ENCODE measurements around the gene ATP2B3.
A peak's percentile ranks its signal among the peaks of the same experiment; 100 is the strongest.

The ATP2B3 gene

DNA sequence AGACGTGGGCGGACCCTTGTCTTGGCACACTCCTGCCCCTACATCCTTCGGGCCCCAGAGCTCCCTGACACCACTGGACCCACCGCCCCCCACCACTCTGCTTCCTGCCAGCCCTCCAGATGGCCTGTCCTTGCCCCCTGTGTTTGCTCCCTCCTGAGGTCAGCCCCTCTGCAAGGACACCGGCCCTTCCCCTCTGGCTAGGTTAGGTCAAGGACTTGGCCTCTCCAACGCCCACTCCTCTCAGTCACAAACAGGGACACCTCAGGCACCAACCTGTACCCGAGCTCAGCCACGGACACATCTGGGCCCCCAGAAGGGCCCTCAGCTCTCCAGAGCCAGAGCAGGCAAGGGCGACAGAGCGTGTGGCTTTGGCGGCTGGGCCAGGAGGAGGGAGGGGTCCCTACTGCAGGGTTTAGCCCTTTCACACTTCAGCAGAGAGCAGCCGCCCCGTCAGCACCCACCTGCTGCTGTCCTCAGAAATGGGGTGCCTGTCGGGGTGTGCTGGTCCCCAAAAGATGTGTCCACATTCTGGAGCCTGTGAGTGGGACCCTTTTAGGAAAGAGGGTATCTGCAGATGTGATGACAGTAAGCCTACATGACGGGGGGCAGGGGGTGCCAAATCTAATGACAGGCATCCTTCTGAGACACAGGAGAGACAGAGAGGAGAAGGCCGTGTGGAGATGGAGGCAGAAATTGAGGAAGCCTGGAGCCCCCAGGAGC is 106.0 kb downstream of the ATP2B3 start:
- DNase-seq: no peak

DNA sequence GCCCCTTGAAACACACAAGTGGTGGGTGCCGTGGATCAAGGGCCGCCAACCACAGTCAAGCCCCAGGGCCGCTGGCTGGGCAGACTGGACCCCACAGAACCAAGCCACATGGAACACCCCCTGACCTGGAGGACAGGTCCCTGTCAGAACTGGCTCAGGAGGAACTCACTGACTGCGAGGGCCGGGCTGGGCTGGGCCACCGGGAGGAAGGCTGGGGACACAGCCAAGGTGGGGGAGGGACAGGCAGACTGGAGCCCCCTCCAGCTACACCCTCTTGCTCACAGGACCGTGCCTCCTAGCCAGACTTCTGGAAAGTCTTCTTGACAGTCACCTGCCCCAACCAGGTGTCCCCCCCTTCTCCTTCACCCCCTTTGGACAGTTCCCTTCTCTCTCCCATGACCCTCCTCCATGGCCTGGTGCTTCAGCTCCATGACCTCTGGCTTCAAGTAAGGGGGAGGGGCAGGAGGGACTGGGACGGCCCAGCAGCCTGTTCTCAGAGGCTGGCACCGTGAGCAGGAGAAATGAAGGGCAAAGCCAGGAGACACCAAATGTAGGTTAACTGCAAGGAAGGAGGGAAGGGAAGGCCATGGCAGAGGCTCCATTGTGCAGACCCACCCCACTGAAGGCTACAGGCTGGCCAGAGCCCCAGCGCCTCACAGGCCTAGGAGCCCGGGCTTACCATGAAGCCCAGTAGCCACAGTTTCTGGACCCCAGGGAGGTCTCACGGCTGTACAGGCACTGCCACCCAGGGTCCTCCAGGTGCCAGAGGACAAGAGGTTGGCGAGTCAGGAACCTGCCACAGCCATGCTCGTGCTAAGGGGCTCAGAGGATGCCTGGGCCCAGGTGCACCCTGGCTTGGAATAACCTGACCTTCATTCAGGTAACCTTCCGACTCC is 107.0 kb downstream of the ATP2B3 start:
- no peak for DNase-seq

DNA sequence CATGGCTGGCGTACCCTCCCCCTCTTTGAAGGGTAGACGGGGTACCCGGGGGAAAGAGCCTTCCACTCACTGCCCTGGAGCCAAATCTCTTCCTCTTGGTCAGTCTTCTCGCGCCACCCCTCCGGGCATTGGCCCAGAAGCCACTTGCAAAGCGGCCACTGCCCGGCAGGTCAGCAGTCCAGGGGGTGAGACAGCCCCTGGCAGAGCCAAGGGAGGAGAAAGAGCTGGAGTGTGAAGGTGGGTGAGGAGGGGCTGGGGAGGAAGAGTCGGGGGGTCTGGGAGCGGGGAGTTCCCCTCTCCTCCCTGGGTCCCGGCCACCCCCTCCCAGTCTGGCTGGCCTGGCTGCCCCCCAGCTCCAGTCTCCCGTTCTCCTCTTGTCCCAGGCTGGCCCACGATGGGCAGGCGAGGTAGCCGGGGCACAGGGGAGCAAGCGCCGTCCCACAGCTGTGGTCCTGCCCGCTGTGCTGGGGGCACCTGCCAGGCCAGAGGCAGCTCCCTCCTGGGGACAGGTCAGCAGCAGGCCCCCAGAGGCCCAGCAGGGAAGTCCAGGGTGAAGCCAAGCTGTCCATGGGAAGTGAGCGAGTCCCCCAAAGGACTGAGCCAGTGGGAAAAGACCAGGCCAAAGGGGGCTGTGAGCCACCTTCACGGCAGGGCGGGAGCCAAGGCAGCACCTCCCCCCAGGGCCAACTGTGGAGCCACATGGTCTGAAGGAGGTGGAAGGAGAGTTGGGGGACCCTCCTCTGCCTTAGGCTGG is 108.0 kb downstream of the ATP2B3 start:
- DNase-seq: no peak

DNA sequence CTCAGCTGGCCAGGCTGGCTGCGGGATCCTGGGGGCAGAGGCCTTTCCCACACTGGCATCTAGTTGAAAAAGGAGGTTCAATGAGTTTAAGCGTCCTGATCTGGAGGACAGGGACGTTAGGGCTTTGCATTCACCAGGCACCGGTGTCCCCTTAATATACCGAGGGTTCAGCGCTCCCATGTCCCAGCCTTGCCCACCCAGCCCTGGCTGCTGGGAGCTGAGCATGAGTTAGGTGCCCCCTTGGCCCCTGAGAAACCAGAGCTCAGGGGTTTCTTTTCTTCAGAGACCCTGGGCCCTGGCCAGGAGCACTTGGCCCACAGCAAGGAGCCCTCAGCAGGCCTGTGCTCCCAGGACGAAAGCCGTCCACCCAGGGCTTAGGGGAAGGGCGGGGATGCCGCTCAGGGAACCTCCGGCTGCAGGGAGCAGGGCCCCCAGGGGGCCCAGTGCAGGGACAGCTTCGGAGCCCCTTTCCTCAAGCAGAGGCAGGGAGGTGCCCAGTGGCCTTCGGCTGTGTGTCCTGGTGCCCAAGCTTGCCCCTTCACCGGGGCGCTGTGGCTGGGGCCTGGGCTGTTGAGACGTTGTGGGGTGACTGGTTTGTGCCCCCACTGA is 108.7 kb downstream of the ATP2B3 start:
- no peak for DNase-seq

DNA sequence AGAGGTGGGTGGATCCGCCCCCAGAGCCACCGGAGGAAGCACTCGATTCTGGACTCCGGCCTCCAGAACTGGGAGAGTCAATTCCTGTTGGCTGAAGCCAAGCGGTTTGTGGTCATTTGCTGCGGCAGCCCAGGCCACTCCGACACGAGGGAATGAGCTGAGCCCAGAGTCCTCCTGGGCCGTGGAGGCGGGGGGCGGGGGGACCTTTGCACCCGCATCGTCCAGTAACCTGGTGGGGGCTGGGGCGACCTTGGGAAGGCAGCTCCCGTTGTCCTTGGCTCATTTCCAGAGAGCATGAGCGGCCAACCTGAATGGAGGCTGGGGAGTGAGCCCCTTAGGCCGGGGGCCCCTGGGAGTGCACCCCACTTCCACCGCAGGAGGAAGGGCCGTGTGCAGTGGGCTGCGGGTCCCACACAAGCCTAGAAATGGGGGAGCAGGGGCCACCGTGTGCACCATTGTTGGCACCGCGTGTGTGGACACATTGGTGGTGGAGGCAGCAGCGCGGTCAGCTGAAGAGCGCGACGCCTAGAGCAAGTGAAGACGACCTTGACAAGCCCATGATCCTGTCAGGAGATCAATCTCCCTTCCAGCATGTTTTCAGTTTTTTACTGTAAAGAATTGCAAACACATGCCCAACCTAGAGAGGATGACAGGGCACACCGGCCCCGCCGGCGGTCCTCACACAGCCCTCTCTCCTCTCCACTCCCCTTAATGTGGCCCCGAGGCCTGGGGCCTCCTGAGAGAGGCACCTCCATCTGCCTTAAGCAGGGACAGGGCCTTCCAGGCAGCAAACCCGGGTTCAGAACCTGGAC is 109.6 kb downstream of the ATP2B3 start:
- DNase-seq: no peak

DNA sequence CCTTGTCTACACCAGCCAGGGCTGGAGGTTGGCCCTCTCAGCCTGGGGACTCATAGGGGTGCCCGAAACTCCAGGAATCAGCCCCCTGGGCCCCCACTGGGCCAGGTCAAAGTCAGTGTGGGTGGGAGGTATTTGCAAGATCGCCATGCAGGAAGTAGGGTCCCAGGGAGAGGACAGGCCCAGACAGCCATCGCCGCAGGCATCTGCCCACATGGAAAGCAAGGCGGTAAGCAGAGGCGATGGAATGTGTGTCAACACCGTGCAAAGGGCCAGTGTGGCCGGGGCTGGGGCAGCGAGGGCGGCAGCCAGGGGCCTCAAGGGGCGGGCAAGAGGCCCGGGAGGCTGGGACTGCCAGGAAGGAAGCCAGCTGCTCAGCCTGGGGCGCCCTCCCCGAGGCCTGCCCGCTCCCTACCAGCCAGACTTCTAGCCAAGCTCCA is 110.3 kb downstream of the ATP2B3 start:
- no peak for DNase-seq

DNA sequence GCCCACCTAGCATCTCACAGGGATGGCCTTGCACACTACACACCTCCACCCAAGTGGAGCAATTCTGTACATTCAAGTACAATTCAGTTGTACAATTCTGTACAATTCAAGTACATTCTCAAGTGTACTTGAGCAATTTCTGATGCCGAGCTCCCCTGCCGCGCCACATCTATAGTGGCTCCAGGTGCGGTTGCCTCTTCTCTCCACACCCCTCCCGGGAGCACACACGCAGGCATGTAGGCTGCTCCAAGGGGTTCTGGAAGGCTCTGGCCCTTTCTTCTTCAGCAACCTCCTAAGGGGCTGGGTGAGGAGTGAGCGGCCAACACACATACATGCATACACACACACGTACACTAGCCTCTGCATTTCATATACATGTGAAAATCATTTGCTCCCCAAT is 110.7 kb downstream of the ATP2B3 start:
- DNase-seq: peak; percentile 11

DNA sequence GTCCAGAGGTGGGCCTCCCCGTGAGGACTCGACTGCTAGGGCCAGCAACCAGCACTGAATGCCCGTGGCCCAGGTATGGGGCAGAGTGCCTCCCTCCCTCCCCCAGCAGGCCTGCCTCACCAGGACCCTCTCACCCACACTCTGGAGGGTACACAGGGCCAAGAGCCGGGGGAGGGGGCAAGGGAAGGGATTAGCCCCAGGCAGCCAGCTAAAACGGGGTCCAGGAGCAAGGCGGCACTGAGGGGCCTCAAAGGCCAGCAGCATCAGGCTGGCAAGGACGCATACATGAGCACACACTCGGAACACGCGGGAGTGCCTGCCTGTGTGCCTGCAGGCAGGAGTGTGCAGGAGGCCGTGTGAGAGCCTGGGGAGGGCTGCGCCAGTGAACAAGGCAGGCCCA is 111.2 kb downstream of the ATP2B3 start:
- no peak for DNase-seq

DNA sequence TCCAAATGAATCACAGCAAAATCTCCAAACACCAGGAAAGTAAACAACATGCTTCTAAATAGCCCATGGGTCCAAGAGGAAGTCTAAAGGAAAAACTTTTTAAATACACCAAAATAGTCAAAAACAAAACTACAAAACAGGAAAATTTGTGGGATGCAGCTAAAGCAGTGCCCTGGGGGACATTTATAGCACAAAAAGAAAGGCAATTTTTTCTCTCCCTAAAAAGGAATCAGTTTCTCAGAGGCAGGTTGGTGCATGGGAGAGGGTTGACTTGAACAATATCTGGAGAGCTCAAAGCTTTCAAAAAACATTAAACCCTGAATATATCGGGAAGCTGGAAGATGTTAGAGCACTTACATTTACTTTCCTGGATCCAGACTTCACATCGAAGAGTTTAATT is 113.9 kb downstream of the ATP2B3 start:
- no peak for DNase-seq

DNA sequence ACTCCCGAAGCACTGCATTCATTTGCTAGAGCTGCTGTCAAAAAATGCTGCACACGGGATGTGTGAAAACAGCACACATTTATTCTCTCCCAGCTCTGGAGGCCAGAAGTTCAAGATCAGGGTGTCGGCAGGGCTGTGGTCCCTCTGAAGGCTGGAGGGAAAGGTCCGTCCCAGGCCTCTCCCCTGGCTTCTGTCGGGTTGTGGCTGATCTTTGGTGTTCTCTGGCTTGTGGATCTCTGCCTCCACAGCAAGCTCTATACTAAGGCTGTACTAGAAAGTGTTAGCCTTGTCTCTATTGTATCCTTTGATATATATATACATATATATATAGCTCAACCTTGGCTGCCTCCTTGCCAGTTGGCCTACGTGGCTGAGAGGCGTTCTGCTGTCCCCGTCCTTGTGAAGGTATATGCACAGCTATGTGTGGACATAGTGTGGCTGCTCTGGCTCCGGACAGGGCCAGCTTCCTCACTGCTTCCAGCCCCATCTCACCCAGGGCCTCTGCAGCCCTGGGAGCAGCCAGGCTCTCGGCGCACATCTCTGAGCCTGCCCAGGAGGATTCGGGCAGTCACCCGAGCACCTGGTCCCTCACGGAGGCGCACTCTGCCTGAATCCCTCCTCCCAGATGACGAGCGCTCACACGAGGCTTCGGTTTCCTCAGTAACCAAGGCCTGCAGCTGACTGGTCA is 114.6 kb downstream of the ATP2B3 start:
- DNase-seq: no peak

All from NCI-H510A (cell line).